Suprapubic skin (tissue), 4 donors: ENCODE results near the gene SCN4A. TPM values are rescaled to one million over a fixed set of nuclear protein-coding genes. Genes with fewer than 3 reads are reported as not detected.

Experiments used
- DNase-seq, 2 donors: peaks; one replicate each; pipeline ENCODE4 v3.0.0-alpha.2; 2019; ENCODE audit warnings: low spot score in 2 of 2
- H3K27ac ChIP-seq: fragments of 200-600 bp; sonication (generic); one replicate; pipeline ENCODE4 v1.5.1; 2019
- H3K27me3 ChIP-seq: fragments of 200-600 bp; sonication (generic); one replicate; pipeline ENCODE4 v1.5.1; 2019
- H3K36me3 ChIP-seq: fragments of 200-600 bp; sonication (generic); one replicate; pipeline ENCODE4 v1.5.1; 2019
- H3K4me1 ChIP-seq: fragments of 200-600 bp; sonication (generic); one replicate; pipeline ENCODE4 v1.5.1; 2019
- H3K4me3 ChIP-seq: fragments of 200-600 bp; sonication (generic); one replicate; pipeline ENCODE4 v1.5.1; 2019; ENCODE audit warnings: mild to moderate bottlenecking
- H3K9me3 ChIP-seq: fragments of 200-600 bp; sonication (generic); one replicate; pipeline ENCODE4 v1.5.1; 2019
- EP300 ChIP-seq: sonication (generic); formaldehyde crosslinking; IDR thresholded peaks from one replicate; pipeline ENCODE4 v1.6.1; 2017; ENCODE audit warnings: antibody characterized with exemption
- POLR2A ChIP-seq, 2 donors: fragments of 450-650 bp; IDR thresholded peaks; one replicate each; pipeline ENCODE4 v1.6.1; 2017; ENCODE audit warnings: antibody characterized with exemption in 2 of 2, mild to moderate bottlenecking in 2 of 2, moderate library complexity in 2 of 2
- POLR2AphosphoS5 ChIP-seq, 3 donors: sonication (generic); formaldehyde crosslinking; IDR thresholded peaks; one replicate each; pipeline ENCODE4 v1.6.1; 2017; ENCODE audit warnings: antibody characterized with exemption in 3 of 3
- WGBS: methylation state at CpG from one replicate; pipeline ENCODE4 v1.1.5; 2018; 5-methylcytosine and 5-hydroxymethylcytosine counted together
- total RNA-seq, 4 donors: library from RNA; depleted of rRNA; stranded (reverse); fragments of >200 nt; gene quantifications; one replicate each; pipeline ENCODE4 v1.1.0, GENCODE V29; 2016
- TF ChIP-seq, protein P1 (sequence below), 2 donors: fragments of 200-600 bp in 1 of 2; fragments of 450-650 bp in 1 of 2; sonication (generic) in 1 of 2; IDR thresholded peaks; one replicate each; pipeline ENCODE4 v1.5.1; 2016 to 2019; ENCODE audit warnings: antibody characterized with exemption in 2 of 2, mild to moderate bottlenecking in 1 of 2, moderate library complexity in 1 of 2

Gene SCN4A
- total RNA-seq, 4 donors from 2014 or later, result 0.45 to 4.5 (median 1.6) TPM

GRCh38 chr17:64003526-64004121, 30.9 kb upstream of the SCN4A start:
- Histone ChIP-seq H3K36me3 (no peaks in the 10 kb centered on the region), H3K27me3 (peaks cover 14% of the 10 kb centered on the region), H3K9me3 (no peaks in the 10 kb centered on the region), H3K4me3 (no peak overlapping the region), H3K27ac (no peak overlapping the region), H3K4me1 (peaks cover 25% of the 10 kb centered on the region)
- TF ChIP-seq, protein P1, sequence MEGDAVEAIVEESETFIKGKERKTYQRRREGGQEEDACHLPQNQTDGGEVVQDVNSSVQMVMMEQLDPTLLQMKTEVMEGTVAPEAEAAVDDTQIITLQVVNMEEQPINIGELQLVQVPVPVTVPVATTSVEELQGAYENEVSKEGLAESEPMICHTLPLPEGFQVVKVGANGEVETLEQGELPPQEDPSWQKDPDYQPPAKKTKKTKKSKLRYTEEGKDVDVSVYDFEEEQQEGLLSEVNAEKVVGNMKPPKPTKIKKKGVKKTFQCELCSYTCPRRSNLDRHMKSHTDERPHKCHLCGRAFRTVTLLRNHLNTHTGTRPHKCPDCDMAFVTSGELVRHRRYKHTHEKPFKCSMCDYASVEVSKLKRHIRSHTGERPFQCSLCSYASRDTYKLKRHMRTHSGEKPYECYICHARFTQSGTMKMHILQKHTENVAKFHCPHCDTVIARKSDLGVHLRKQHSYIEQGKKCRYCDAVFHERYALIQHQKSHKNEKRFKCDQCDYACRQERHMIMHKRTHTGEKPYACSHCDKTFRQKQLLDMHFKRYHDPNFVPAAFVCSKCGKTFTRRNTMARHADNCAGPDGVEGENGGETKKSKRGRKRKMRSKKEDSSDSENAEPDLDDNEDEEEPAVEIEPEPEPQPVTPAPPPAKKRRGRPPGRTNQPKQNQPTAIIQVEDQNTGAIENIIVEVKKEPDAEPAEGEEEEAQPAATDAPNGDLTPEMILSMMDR (IDR thresholded peaks at IDR 0.05), result no peak
- no peak for TF ChIP-seq POLR2A (IDR thresholded peaks at IDR 0.05)
- no peak for TF ChIP-seq EP300
- TF ChIP-seq POLR2AphosphoS5 (IDR thresholded peaks at IDR 0.05), result no peak
- peak; percentile 45 to 64 for DNase-seq
- WGBS, result 89% methylated on average over 8 of the region's 13 CpGs

DNA sequence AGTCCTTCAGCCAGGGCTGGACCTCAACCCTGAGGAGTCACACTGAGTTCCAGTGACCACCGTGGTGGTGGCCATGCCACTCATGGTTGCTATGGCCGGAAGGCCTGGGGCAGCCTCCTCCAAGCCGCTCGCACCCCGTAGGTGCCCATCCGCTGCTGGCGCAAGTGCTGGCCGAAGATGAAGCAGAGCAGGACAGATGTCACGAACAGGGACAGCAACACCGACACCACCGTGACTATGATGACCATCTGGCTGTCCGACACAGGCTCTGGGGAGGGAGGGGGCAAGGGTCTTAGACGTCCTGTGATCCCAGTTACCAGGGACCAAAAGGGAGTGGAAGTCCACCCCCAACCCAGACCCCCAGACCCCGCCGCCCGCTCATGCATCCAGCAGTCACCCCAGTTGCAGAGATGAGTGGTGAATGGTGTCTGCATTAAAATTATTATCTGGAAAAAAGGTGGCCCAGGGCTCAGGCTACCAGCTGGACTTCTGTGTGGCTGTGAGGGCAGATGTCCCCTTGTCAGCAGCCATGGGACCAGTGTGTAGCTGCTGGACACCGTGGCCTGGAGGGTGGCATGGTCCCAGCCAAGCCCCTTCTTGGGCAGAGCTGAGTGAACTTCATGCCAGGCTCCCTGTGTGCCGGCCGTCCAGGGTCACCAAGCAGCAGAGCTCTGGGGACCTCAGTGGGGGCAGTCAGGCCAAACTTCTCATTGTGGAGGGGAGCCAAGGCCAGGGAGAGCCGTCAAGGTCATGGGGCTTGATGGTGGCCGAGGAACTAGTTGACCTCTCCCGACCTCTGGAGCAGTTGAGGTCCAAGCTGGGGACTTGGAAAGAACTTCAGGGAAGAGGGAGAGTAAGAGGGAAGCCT, 30.2 kb upstream of the SCN4A start:
- no peaks in the 10 kb centered on the region for H3K36me3 ChIP-seq
- peak; percentile 55 to 72 for DNase-seq
- H3K27me3 ChIP-seq, result peaks cover 21% of the 10 kb centered on the region
- H3K4me1 ChIP-seq, result peaks cover 25% of the 10 kb centered on the region
- WGBS, result 90% methylated on average over 17 of the region's 22 CpGs
- H3K27ac ChIP-seq, result no peak overlapping the region
- TF ChIP-seq POLR2AphosphoS5 (IDR thresholded peaks at IDR 0.05), result no peak
- no peak for TF ChIP-seq POLR2A (IDR thresholded peaks at IDR 0.05)
- TF ChIP-seq, protein P1 (IDR thresholded peaks at IDR 0.05), result no peak
- TF ChIP-seq EP300, result no peak
- no peaks in the 10 kb centered on the region for H3K9me3 ChIP-seq
- no peak overlapping the region for H3K4me3 ChIP-seq

DNA sequence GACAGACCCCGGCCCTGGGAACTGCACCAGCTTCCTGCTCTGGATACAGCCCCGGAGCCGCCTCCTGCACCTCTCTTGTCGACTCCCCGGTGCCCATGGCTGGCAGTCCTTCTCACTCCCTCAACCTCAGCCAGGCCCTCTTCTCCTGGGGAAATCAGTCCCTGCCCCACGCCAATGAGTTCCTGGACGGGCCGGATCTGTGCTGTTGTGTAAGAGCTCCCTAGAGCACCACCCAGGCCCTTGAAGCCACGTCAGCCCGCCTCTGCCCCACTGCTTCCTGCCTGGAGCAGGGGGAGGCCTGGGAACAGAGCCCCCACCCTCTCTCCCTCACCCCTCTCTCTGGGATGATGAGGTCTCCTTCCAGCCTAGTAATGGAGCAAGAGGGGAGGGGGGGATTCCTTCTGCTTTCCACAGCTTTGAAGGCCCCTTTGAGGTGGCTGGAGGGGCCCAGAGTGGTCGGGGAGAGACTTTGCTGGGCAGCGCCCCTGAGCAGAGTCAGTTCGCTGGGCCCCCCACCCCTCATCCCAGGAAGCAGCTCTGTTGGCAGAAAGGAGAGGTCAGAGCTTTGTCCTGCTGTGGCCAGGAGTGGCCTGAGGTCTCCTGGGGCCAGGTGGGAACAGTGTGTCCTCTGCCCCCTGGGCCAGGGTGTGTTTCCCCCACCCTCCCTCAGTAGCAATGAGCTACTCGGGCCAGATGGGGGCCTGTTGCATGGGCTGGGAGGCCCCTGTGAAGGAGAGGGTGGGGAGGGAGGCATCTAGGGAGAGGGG, 29.2 kb upstream of the SCN4A start:
- Histone ChIP-seq H3K27ac (peak overlapping the region; percentile 24), H3K36me3 (no peaks in the 10 kb centered on the region), H3K27me3 (peaks cover 26% of the 10 kb centered on the region), H3K4me1 (peaks cover 21% of the 10 kb centered on the region), H3K4me3 (no peak overlapping the region), H3K9me3 (no peaks in the 10 kb centered on the region)
- TF ChIP-seq POLR2AphosphoS5 (IDR thresholded peaks at IDR 0.05) (no peak), POLR2A (IDR thresholded peaks at IDR 0.05) (no peak), EP300 (no peak)
- TF ChIP-seq, protein P1 (IDR thresholded peaks at IDR 0.05), result no peak
- WGBS, result 74% methylated on average over 12 of the region's 14 CpGs
- peak; percentile 85 to 86 for DNase-seq

GRCh38 chr17:64001091-64001579, 28.4 kb upstream of the SCN4A start:
- Histone ChIP-seq H3K9me3 (no peaks in the 10 kb centered on the region), H3K36me3 (no peaks in the 10 kb centered on the region), H3K27ac (no peak overlapping the region), H3K4me1 (peaks cover 18% of the 10 kb centered on the region), H3K4me3 (no peak overlapping the region), H3K27me3 (peaks cover 26% of the 10 kb centered on the region)
- peak; percentile 46 to 59 for DNase-seq
- 74% methylated on average over 6 of the region's 7 CpGs for WGBS
- TF ChIP-seq, protein P1 (IDR thresholded peaks at IDR 0.05), result no peak
- no peak for TF ChIP-seq EP300
- no peak for TF ChIP-seq POLR2AphosphoS5 (IDR thresholded peaks at IDR 0.05)
- no peak for TF ChIP-seq POLR2A (IDR thresholded peaks at IDR 0.05)
